NCI-H510A (cell line): ENCODE results near the gene C5.

Experiments used
- DNase-seq: peaks from one replicate; lab custom pipeline; 2025; lab: John Stamatoyannopoulos, UW

C5 gene

GRCh38 chr9:120924698-120925534 is 125.2 kb downstream of the C5 start:
- no peak for DNase-seq

DNA sequence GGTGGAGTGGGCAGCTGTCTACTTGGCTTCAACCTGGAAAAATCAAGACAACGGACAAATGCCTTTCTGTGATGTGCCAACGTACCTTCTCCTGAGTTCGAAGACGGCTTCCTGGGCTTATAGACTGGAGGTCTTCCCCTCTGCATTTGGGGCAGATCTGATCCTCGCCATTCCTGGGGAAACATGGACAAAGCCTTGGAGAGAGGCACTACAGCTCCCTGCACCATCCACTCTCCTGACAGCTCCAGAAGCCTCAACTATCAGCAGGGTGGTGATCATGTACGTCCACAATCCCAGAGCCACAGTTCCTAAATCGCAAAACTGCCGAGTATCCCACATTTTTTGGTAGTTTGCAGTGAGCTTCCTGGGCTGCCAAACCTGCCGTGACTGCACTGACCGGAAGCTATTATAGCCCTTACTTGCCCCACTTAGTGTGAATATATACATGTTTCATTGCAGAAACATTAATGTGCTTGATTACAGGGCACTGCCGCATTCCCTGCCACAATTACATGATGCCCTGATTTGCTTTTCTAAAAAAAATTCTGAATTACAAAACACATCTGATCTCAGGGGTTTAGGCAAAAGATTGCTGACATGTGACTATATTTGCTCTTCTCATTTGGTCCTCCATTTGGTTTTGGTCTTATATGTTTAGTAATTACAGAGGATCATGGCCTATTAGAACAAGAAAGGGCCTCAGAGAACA is 126.3 kb downstream of the C5 start:
- no peak for DNase-seq

- DNase-seq: no peak
Measured at GRCh38 chr9:120922404-120923195, 127.5 kb downstream of the C5 start.

DNA sequence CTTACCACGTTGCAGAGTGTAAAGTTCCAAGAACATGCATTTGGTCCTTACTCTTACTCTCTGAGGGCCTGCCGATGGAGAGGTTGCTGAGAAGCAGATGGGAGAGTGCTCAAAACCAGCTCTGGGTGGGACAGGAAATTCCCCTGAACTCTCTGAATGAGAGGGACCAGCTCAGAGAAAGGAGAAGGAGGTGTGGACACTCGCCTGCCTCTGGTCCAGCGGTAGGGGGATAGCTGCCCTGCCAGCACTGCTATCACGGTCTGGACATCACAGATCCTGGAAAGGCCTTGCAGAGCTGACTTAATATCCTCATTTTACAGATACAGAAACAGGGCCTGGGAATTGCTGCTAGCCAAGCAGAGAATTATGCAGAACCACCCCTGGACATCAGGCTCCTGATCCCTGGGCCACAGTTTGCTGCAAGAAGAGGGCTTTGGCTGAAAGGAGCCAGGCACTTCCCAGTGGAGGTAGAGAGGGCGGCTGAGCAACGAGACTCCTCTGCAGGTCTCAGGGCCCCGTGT is 128.4 kb downstream of the C5 start:
- DNase-seq: no peak

GRCh38 chr9:120920806-120921178 is 129.3 kb downstream of the C5 start:
- DNase-seq: no peak

GRCh38 chr9:120919843-120920805 is 130.0 kb downstream of the C5 start:
- no peak for DNase-seq

DNA sequence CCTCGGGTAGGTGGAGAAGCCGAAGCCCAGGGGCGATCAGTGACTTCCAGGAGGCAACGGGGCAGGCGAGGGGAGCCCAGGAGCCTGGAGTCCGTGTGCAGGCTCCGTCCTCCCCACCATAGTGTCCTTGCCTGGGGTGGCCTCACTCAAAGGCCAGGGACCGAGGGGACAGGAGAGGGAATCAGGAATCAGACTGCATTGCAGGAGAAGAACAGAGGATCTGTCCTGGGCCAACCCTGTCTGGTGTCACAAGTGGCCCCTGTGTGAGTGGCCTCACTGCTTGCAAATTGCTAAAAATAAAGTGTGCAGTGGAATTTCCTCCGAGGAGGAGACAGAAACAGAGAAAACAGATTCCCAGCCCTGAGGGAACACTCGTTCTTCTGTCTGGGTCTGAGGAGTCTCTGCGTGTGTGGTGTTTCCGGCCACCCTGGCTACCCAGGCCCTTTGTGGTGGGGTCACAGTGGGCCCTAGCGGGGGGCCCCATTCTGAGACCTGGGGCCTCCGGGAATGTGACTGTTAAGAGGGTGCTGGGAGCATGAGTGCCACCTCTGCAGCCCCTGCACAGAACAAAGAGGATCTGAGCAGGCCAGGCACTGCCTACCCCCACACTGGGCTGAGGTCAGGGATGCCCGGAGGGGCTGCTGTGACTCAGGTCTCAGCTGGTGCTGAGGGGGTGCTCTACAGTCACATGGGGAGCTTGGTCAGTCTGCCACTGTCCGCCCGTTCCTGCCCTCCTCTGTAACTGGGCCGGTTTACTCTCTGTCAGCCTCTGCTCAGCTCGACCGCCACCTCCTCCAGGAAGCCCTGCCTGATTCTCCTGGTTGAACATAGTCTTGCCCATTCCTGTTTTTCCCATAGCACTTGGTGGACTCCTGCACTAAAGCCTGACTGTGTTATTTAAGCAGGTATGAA is 130.9 kb downstream of the C5 start:
- no peak for DNase-seq

GRCh38 chr9:120917929-120918762 is 131.9 kb downstream of the C5 start:
- DNase-seq: no peak

DNA sequence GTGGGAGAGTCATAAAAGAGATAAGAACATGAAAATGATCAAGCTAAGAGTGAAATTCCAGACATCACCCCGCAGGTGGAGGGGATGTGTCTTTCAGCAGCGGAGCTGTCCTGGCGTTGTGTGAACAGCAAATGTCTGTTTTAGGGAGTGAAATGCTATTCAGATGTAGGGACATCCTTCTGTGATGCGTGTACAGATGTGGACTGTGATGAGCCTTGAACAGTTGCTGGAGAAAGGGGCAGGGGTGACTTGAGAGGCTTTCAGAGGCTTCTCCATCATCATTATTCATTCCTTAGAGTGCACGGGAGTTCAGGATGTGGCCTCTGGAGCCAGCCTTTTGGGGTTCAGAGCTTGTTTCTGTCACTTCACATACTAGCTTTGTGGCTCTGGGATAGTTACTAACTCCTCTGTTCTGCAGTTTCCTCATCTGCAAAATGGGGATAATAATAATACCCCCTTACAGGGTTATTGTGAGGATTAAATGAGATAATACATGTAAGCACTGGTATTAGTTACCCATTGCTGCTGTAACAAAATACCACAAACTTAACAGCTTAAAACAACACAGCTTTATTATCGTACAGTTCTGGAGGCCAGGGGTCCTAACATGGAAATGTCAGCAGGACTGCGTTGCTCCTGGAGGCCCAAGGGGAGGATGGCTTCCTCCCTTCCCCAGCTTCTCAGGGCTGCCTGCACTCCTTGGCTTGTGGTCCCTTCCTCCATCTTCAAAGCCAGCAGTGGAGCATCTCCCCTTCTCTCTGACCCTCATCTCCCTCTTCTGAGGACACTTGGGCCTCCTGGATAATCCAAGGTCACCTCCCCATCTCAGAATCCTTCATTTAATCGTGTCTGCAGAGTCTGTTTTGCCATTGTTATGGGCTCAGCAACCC is 132.8 kb downstream of the C5 start:
- DNase-seq: no peak

GRCh38 chr9:120916588-120916987 is 133.5 kb downstream of the C5 start:
- no peak for DNase-seq

GRCh38 chr9:120915854-120916470 is 134.1 kb downstream of the C5 start:
- no peak for DNase-seq

DNA sequence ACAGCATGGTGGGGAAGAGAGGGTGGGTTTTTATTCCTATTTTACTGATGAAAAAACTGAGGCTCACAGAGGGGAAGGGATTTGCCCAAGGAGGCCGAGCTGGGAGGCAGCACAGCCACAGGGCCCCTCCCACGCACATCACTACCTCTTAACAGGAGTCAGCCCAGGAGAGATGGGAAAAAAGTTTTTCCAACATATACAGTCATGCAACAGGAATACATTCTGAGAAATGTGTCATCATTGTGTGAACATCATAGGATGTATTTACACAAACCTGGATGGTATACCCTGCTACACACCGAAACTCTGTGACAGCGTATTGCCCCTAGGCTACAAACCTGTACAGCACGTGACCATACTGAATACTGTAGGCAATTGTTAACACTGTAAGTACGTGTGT is 135.1 kb downstream of the C5 start:
- DNase-seq: no peak

GRCh38 chr9:120914396-120914795 is 135.7 kb downstream of the C5 start:
- DNase-seq: no peak

DNA sequence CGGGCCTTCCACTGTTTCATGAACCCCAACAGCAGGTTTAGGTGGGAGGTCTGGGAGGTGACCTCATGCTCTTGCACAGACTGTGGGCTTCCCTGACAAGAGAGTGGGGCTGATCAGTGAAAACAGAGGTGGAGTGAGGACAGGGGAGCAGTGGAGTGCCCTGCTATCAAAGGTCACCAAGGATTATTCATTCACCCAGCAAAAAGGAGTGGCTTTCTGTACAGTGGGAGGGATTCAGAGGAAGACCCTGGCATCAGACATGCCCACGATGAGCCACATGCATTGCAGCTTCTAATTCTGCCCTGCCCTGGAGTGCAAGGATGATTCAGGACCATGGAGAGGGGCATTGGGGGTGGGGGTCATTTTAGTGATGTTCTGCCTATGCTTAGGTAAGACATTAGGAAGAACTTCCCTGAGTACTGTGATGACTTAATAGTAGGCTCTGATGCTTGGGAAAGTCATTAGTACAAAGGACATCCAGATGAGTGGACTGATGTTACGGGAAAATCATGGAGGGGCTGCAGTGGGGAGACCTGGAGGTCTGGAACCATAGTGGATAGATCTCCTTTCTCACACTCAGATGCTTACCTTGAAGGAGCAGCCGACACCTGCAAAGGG is 136.3 kb downstream of the C5 start:
- no peak for DNase-seq

GRCh38 chr9:120912958-120913646 is 137.0 kb downstream of the C5 start:
- DNase-seq: no peak

- DNase-seq: no peak
Measured at GRCh38 chr9:120911295-120911837, 138.7 kb downstream of the C5 start.
